ENCODE results near the gene KCNH5.

Gene KCNH5

GRCh38 chr14:62663456-62663821 is 381.8 kb downstream of the KCNH5 start:
- no peak for DNase-seq

DNA sequence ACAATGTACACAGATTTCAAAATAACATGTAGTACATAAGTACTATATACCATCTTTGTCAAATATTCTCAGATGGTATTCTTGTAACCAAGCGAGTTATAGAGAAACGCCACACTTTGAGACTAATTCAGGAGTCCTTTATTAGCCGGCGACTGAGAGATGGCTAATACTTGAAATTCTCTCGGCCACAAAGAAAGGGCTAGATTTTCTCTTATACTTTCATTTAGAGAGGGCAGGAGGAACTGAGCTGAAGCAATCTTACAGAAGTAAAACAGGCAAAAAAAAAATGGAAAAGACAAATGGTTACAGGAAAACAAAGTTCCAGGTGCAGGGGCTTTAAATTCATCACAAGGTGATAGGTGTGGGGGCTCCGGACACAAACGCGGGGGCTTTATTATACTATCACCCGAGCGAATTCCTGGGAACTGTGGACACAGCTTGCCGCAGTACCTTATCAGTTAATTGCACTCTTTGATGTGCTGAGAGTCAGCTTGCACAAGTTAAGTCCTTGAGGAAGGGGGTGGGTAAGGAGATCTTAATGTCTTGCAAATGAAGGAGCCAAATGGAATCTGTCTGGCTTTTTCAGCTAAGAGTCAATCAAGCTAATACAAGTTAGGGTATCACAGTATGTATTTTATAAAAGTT is 382.3 kb downstream of the KCNH5 start:
- DNase-seq, result no peak

DNA sequence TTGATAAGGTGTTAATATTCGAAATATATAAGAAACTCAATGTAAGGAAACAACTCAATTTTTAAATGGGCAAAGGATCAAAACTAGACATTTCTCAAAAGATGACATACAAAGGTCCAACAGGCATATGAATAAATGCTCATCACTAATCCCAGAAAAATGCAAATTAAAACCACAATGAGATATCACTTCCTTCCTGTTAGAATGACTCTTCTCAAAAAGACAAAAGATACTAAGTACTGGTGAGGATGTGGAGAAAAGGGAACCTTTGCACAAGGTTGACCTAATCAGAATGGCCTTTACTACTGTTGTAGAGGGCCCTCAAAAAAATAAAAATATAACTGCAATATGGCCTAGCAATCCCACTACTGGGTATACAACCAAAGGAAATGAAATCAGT is 383.4 kb downstream of the KCNH5 start:
- DNase-seq, result no peak

DNA sequence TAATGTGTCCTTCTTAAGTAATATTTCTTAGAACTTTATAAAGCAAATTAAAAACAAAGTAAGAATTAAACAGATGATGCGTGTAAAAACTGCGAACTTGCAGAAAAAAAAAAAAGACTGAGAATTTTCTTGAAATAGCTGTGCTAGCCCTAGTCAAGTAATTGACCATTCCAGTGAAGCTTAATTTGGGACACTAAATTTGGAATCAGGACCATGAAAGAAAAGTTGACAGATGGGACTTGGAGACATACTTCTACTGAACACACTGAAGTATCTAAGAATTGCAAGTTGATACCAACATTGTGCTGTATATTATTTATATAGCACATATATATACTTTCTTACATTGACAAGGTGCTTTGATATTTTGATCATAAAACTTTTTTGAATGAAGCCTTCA is 386.6 kb downstream of the KCNH5 start:
- no peak for DNase-seq

DNA sequence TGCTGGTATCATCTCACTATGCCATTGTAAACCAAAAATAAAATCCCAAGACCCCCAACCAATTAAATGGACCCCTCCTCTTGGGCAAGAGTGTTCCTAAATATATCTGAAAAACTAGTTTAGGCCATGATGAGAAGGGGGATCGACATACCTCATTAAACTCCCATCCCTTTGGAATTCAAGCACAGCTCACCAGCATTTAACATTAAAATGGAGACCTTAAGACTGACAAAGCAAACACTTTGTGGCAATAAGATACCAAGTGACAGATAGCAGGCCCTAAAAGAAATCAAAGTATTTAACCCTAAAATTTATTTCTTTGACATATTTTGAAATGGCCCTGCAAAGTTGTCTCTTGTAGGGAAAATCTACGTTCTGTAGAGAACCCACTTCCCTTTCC is 387.9 kb downstream of the KCNH5 start:
- DNase-seq, result no peak

DNA sequence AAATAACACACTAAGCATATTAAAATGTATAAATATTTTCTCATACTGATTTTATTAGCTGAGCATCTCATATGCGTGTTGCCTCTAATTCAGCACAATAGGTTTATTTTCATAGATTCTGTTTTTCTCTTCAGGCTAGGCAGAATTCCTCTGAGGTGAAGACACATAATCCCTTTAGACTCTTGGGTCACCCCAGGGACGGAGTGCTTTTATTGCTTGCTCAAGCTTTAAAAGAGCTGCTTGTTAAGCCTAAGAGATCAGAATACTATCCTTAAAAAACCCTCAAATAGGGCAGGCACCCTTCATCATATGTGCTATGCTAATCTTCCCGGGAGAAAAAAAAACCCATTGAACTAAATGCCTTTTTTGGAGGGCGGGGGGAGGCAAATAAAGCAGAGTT is 390.1 kb downstream of the KCNH5 start:
- no peak for DNase-seq

DNA sequence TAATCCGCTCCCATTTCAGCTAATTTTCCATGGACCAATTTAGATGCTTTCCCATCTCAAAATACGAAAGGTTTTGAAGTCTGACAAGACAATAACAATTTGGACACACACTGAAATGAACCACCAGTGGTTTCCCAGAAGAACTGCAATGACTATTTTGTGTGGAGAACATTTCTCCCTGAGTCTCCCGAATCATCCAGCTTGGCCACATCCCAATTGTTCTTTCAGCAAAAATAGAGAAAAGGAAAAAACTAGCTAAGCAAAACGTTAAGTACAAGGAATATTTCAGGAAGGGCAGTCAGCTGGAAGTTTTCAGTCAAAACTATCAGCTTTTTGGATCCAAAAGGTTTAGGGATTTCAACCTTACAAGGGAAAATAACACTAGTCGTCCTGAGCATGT is 390.6 kb downstream of the KCNH5 start:
- DNase-seq, result no peak

Measured in CD4-positive, alpha-beta T cell treated with Interferon alpha-2 for 1 hour (primary cell).